ENCODE measurements around the gene CAMLG. TPM values are rescaled to one million over a fixed set of nuclear protein-coding genes. Genes with fewer than 3 reads are reported as not detected.
A peak's percentile ranks its signal among the peaks of the same experiment; 100 is the strongest.

The CAMLG gene
- total and polyA plus RNA-seq, 9 of the 15 experiments (the other 6 are each of a cell fraction or from before 2014, with no cell fraction given) = 11.3 to 22.0 (median 16.3) TPM

DNA sequence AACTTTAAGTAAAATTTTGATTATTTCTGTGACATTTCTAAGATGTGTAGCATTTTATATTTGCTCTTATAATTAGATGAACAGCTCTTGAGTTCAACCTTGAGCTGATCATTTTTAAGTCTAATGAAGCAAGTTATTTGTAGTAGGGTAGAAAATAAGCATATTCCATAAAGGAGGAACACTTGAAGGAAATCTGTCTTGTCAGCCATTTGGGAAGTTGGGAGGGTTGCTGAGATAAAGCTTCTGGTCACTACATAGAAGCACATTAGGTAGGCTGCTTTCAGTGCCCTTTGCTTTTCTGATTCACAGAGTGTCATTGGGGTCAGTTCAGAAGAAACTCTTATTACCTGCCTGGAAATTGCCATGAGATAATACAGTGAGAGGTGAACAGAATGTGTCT, 45.6 kb upstream of the CAMLG start:
- Histone ChIP-seq H3K79me2 (ENCODE audit: control insufficient read depth, insufficient read depth, low read length) (no peaks in the 10 kb centered on the region), H2AFZ (ENCODE audit: low read depth, low read length) (no peak overlapping the region), H3K4me3 (no peak overlapping the region), H3K27ac (ENCODE audit: extremely low read depth, low read depth, low read length) (no peak overlapping the region), H3K36me3 (ENCODE audit: control insufficient read depth, insufficient read depth, low read length) (peaks cover 71% of the 10 kb centered on the region), H3K4me2 (ENCODE audit: insufficient read depth, low read length) (no peak overlapping the region), H3K4me1 (replicated peaks in 1 of 2; ENCODE audit: control insufficient read depth in 2 of 2, insufficient read depth in 2 of 2, low read length in 2 of 2) (no peaks in the 10 kb centered on the region), H3K9me1 (ENCODE audit: control insufficient read depth, insufficient read depth, low read length) (no peaks in the 10 kb centered on the region), H3K9me3 (replicated peaks; ENCODE audit: control insufficient read depth, insufficient read depth, low read depth, low read length) (no peaks in the 10 kb centered on the region), H3K27me3 (ENCODE audit: control insufficient read depth in 2 of 2, insufficient read depth in 2 of 2, low read length in 2 of 2) (no peaks in the 10 kb centered on the region), H3K9ac (ENCODE audit: insufficient read depth in 1 of 2, low read depth in 2 of 2, low read length in 2 of 2) (no peak overlapping the region), H4K20me1 (replicated peaks; ENCODE audit: control insufficient read depth, insufficient read depth, low read length) (no peaks in the 10 kb centered on the region)
- intact Hi-C loops (cut with micrococcal nuclease) (no loop called here), in situ Hi-C loops (cut with MboI) (no loop called here)
- TF ChIP-seq ZNF316 (IDR thresholded peaks at IDR 0.05) = peak; percentile 72; the same call in 1 of the 2 replicates
- no peak for TF ChIP-seq NCOA6 (IDR thresholded peaks at IDR 0.05)
- TF ChIP-seq MAFG (tag; conservative IDR thresholded peaks at IDR 0.05) = 0 out of 2 replicates have a peak, but pooled peaks have one; percentile 8
- peak; percentile 49; the same call in 1 of the 2 replicates for TF ChIP-seq C11orf30 (IDR thresholded peaks at IDR 0.05; ENCODE audit: low read depth)
- no peak for TF ChIP-seq GABPB1 (CRISPR knock-in tag; IDR thresholded peaks at IDR 0.05)
- no peak for TF ChIP-seq KLF6 (CRISPR knock-in tag; IDR thresholded peaks at IDR 0.05; ENCODE audit: borderline replicate concordance)
- peak; percentile 32; the same call in 1 of the 2 replicates for TF ChIP-seq MAFK (IDR thresholded peaks at IDR 0.05; ENCODE audit: low read length)
- FAIRE-seq (no peak), ATAC-seq (no peak), DNase-seq (ENCODE audit: extremely low read depth in 1 of 4, low spot score in 3 of 4) (no peak)
- ChIA-PET CTCF (ENCODE audit: low intra/inter-chr PET ratio) (no interaction called here), POLR2A (no interaction called here)
- BruUV-seq (replicated peaks) = no TSS peak

DNA sequence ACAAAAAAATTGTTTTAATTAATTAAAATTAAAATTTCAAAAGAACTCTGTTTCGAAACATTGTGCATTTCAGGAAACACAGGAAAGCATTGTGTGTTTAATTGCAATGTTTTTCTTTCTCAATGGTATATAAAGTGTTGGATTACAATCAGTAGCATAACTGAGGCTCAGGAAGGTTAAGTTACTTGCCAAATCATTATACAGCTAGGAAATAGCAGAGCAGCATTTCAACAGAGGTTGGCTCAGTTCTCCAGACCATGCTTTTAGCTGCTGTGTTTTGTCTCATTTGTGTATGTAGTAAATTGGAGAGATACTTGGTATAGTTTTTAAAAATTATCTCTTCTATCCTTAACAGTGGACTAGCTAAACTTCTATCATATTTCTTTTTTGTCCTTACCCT, 30.0 kb upstream of the CAMLG start:
- DNase-seq (ENCODE audit: extremely low read depth in 1 of 4, low spot score in 3 of 4) (no peak), ATAC-seq (no peak), FAIRE-seq (no peak)
- H3K9ac ChIP-seq (ENCODE audit: insufficient read depth in 1 of 2, low read depth in 2 of 2, low read length in 2 of 2) = no peak overlapping the region
- ChIA-PET CTCF (ENCODE audit: low intra/inter-chr PET ratio) (no interaction called here), POLR2A (interaction anchor here (0.5 to 1.6 kb wide), 3 partner anchors 25 to 702 kb away, joined by 3 to 4 read pairs (median 3); no protein-coding TSS in a partner anchor)
- H3K4me2 ChIP-seq (ENCODE audit: insufficient read depth, low read length) = no peak overlapping the region
- H2AFZ ChIP-seq (ENCODE audit: low read depth, low read length) = no peak overlapping the region
- TF ChIP-seq PRMT5 (CRISPR knock-in tag; IDR thresholded peaks at IDR 0.05) (no peak), KHSRP (IDR thresholded peaks at IDR 0.05) (no peak), RNF2 (IDR thresholded peaks at IDR 0.05) (no peak)
- H3K9me3 ChIP-seq (replicated peaks; ENCODE audit: control insufficient read depth, insufficient read depth, low read depth, low read length) = no peaks in the 10 kb centered on the region
- H4K20me1 ChIP-seq (replicated peaks; ENCODE audit: control insufficient read depth, insufficient read depth, low read length) = no peaks in the 10 kb centered on the region
- intact Hi-C loops (cut with micrococcal nuclease) = no loop called here
- in situ Hi-C loops (cut with MboI) = no loop called here
- no TSS peak for BruUV-seq (replicated peaks)
- H3K27me3 ChIP-seq (ENCODE audit: control insufficient read depth in 2 of 2, insufficient read depth in 2 of 2, low read length in 2 of 2) = no peaks in the 10 kb centered on the region
- peaks cover 68% of the 10 kb centered on the region for H3K36me3 ChIP-seq (ENCODE audit: control insufficient read depth, insufficient read depth, low read length)
- 100% methylated on average over 1 of the region's 1 CpG for WGBS (ENCODE audit: insufficient coverage, low coverage, missing lambda C conversion rate)
- H3K9me1 ChIP-seq (ENCODE audit: control insufficient read depth, insufficient read depth, low read length) = no peaks in the 10 kb centered on the region
- H3K27ac ChIP-seq (ENCODE audit: extremely low read depth, low read depth, low read length) = no peak overlapping the region
- no peaks in the 10 kb centered on the region for H3K4me1 ChIP-seq (replicated peaks in 1 of 2; ENCODE audit: control insufficient read depth in 2 of 2, insufficient read depth in 2 of 2, low read length in 2 of 2)
- no peaks in the 10 kb centered on the region for H3K79me2 ChIP-seq (ENCODE audit: control insufficient read depth, insufficient read depth, low read length)
- no peak overlapping the region for H3K4me3 ChIP-seq

All from K562 (cell line).